DMS53 (cell line): Measurements from ENCODE around the gene OR13J1.
A peak's percentile ranks its signal among the peaks of the same experiment; 100 is the strongest.

Experiments
- DNase-seq: peaks from one replicate; lab custom pipeline; 2025; lab: John Stamatoyannopoulos, UW

OR13J1 gene

GRCh38 chr9:35859310-35859989 lies 10.8 kb downstream of the OR13J1 start:
- peak; percentile 3 for DNase-seq

GRCh38 chr9:35858458-35858857 lies 11.7 kb downstream of the OR13J1 start:
- DNase-seq, result no peak

GRCh38 chr9:35856882-35857281 lies 13.3 kb downstream of the OR13J1 start:
- DNase-seq, result no peak

- no peak for DNase-seq
Observed at GRCh38 chr9:35856206-35856605, 14.0 kb downstream of the OR13J1 start.

- no peak for DNase-seq
Observed at GRCh38 chr9:35854091-35854762, 16.0 kb downstream of the OR13J1 start.

GRCh38 chr9:35852876-35853865 lies 17.0 kb downstream of the OR13J1 start:
- DNase-seq, result no peak

- DNase-seq, result no peak
Observed at GRCh38 chr9:35852267-35852815, 17.9 kb downstream of the OR13J1 start.

GRCh38 chr9:35847792-35848572 lies 22.2 kb downstream of the OR13J1 start:
- DNase-seq, result no peak

- DNase-seq, result no peak
Observed at GRCh38 chr9:35845824-35846771, 24.1 kb downstream of the OR13J1 start.

- peak; percentile 30 for DNase-seq
Observed at GRCh38 chr9:35844628-35845270, 25.5 kb downstream of the OR13J1 start.

- DNase-seq, result no peak
Observed at GRCh38 chr9:35842795-35843194, 27.4 kb downstream of the OR13J1 start.

GRCh38 chr9:35842020-35842745 lies 28.0 kb downstream of the OR13J1 start:
- DNase-seq, result no peak

GRCh38 chr9:35841645-35841900 lies 28.6 kb downstream of the OR13J1 start:
- no peak for DNase-seq

- no peak for DNase-seq
Observed at GRCh38 chr9:35840881-35841644, 29.1 kb downstream of the OR13J1 start.

GRCh38 chr9:35839926-35840325 lies 30.3 kb downstream of the OR13J1 start:
- DNase-seq, result no peak

GRCh38 chr9:35836595-35836994 lies 33.6 kb downstream of the OR13J1 start:
- no peak for DNase-seq

- DNase-seq, result no peak
Observed at GRCh38 chr9:35835766-35836165, 34.4 kb downstream of the OR13J1 start.

GRCh38 chr9:35835216-35835632 lies 35.0 kb downstream of the OR13J1 start:
- peak; percentile 23 for DNase-seq
